Measurements from ENCODE around the gene NKIRAS2. TPM values are rescaled to one million over a fixed set of nuclear protein-coding genes. Genes with fewer than 3 reads are reported as not detected.

The NKIRAS2 gene
- polyA plus RNA-seq (ENCODE audit: insufficient read length) = 49.4 TPM
- long read RNA-seq, donor 1, full-length matches to known transcripts = 30 of 42 reads
- long read RNA-seq, donor 1, partial matches to known transcripts = 12 of 42 reads
- long read RNA-seq, donor 1, other reads (novel, unspliced or antisense) = 0 of 42 reads
- long read RNA-seq, donor 2, full-length matches to known transcripts = 29 of 29 reads
- long read RNA-seq, donor 2, partial matches to known transcripts = 0 of 29 reads
- long read RNA-seq, donor 2, other reads (novel, unspliced or antisense) = 0 of 29 reads
- long read RNA-seq, donor 3, full-length matches to known transcripts = 26 of 26 reads
- long read RNA-seq, donor 3, partial matches to known transcripts = 0 of 26 reads
- long read RNA-seq, donor 3, other reads (novel, unspliced or antisense) = 0 of 26 reads
- long read RNA-seq, donor 4, partial matches to known transcripts = 10 of 14 reads
- long read RNA-seq, donor 4, other reads (novel, unspliced or antisense) = 0 of 14 reads
- long read RNA-seq, donor 5, full-length matches to known transcripts = 51 of 51 reads
- long read RNA-seq, donor 5, partial matches to known transcripts = 0 of 51 reads
- long read RNA-seq, donor 5, other reads (novel, unspliced or antisense) = 0 of 51 reads
- long read RNA-seq, donor 6, full-length matches to known transcripts = 27 of 27 reads
- long read RNA-seq, donor 6, partial matches to known transcripts = 0 of 27 reads
- long read RNA-seq, donor 6, other reads (novel, unspliced or antisense) = 0 of 27 reads
- long read RNA-seq, donor 7, full-length matches to known transcripts = 37 of 42 reads
- long read RNA-seq, donor 7, partial matches to known transcripts = 0 of 42 reads
- long read RNA-seq, donor 7, other reads (novel, unspliced or antisense) = 5 of 42 reads
- long read RNA-seq, donor 8, transcript NKIRAS2-206 (4 exons, 1,909 nt) = major isoform, 8 of 13 reads
- long read RNA-seq, donor 8, partial matches to known transcripts = 0 of 13 reads
- long read RNA-seq, donor 8, other reads (novel, unspliced or antisense) = 0 of 13 reads

- peak; percentile 87 for DNase-seq
Observed at GRCh38 chr17:42019509-42020404, at the start of gene NKIRAS2. TSS of gene NKIRAS2 (plus strand) at chr17:42020090. CDS start at chr17:42021578, 1,488 bp downstream.

- DNase-seq = no peak
Observed at GRCh38 chr17:41970901-41971331, 49.0 kb upstream of the NKIRAS2 start.

GRCh38 chr17:41971721-41972523 is 48.0 kb upstream of the NKIRAS2 start:
- DNase-seq = no peak

- no peak for DNase-seq
Observed at GRCh38 chr17:41972571-41973407, 47.1 kb upstream of the NKIRAS2 start.

- DNase-seq = no peak
Observed at GRCh38 chr17:41973408-41973811, 46.5 kb upstream of the NKIRAS2 start.

- no peak for DNase-seq
Observed at GRCh38 chr17:41974031-41974430, 45.9 kb upstream of the NKIRAS2 start.

GRCh38 chr17:41974658-41975057 is 45.2 kb upstream of the NKIRAS2 start:
- DNase-seq = no peak

- no peak for DNase-seq
Observed at GRCh38 chr17:41975099-41976083, 44.5 kb upstream of the NKIRAS2 start.

GRCh38 chr17:41976142-41976768 is 43.6 kb upstream of the NKIRAS2 start:
- no peak for DNase-seq

- DNase-seq = no peak
Observed at GRCh38 chr17:41977991-41978390, 41.9 kb upstream of the NKIRAS2 start.

GRCh38 chr17:41982026-41982760 is 37.7 kb upstream of the NKIRAS2 start:
- no peak for DNase-seq

- DNase-seq = no peak
Observed at GRCh38 chr17:41984454-41984853, 35.4 kb upstream of the NKIRAS2 start.

- no peak for DNase-seq
Observed at GRCh38 chr17:41985919-41986318, 34.0 kb upstream of the NKIRAS2 start.

- DNase-seq = no peak
Observed at GRCh38 chr17:41986634-41987033, 33.3 kb upstream of the NKIRAS2 start.

- DNase-seq = no peak
Observed at GRCh38 chr17:41987642-41988041, 32.2 kb upstream of the NKIRAS2 start.

- no peak for DNase-seq
Observed at GRCh38 chr17:41988418-41988817, 31.5 kb upstream of the NKIRAS2 start.

All from left kidney (tissue), 8 donors.